ENCODE data around the gene GATAD2B. TPM values are rescaled to one million over a fixed set of nuclear protein-coding genes. Genes with fewer than 3 reads are reported as not detected.

GATAD2B gene
- total and polyA plus RNA-seq, 2 donors (not counting 3 experiments of a cell fraction or from before 2014, with no cell fraction given), result 8.5 to 46.3 TPM

DNA sequence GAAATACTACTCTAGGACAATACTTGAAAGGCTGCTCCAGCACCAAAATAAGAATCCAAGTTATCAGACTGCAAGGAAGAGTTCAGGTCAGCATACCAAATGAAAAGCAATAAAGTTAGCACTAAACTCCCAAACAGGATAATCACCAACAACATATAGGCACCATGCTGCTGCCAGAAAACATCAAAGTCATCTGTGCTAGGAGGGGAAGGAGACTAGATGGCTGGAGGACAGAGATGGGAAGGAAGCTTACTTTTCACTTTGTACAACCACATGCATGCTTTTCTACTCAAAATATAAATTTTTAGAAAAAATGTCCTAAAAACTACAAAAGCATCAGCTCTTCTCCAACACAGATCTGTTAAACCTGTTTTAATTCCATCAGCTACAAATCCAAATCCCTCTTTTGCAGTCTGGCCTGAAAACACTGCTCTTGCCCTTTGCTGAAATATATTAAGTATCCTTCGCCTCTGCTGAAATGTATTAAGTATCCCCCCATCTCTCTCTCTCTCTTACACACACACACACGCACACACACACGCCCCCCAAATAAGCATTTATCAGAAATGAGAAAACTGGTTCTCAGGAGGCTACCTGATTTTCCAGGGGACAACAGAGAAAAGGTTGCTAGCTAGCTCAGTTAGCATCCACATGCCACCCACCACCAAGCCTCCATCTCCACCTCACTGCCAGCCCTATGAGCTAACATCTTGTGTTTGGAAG lies 1.5 kb downstream of the GATAD2B start:
- Histone ChIP-seq H3K4me1 (ENCODE audit: control insufficient read depth, extremely low read depth, insufficient read depth, low read length) (peaks cover 22% of the 10 kb centered on the region), H3K4me3 (replicated peaks in 1 of 3; ENCODE audit: insufficient read depth in 1 of 3, low read depth in 1 of 3, low read length in 3 of 3) (peak overlapping the region; percentile 67 to 91 (median 85)), H3K4me2 (ENCODE audit: insufficient read depth, low read length) (peak overlapping the region; percentile 71), H3K9ac (replicated peaks; ENCODE audit: extremely low read depth, insufficient read depth, low read length) (no peak overlapping the region), H4K20me1 (replicated peaks; ENCODE audit: control insufficient read depth, extremely low read depth, insufficient read depth, low read length) (peaks cover 23% of the 10 kb centered on the region), H3K36me3 (ENCODE audit: control insufficient read depth in 2 of 2, extremely low read depth in 1 of 2, insufficient read depth in 2 of 2, low read length in 2 of 2) (peaks cover 0 to 3% of the 10 kb centered on the region in 2 experiments), H3K27ac (ENCODE audit: insufficient read depth, low read depth, low read length) (no peak overlapping the region), H2AFZ (ENCODE audit: low read depth, low read length) (no peak overlapping the region), H3K79me2 (ENCODE audit: control insufficient read depth, insufficient read depth, low read length) (peaks cover 60% of the 10 kb centered on the region), H3K9me1 (replicated peaks; ENCODE audit: control insufficient read depth, extremely low read depth, insufficient read depth, low read length) (no peaks in the 10 kb centered on the region), H3K9me3 (replicated peaks; ENCODE audit: control insufficient read depth, insufficient read depth, low read length) (no peaks in the 10 kb centered on the region), H3K27me3 (ENCODE audit: control insufficient read depth in 2 of 2, insufficient read depth in 2 of 2, low read length in 2 of 2) (no peaks in the 10 kb centered on the region)
- POLR2A ChIA-PET, result interaction anchor here (1.2 kb wide), 1 partner anchor 40 kb away, joined by 3 read pairs; no protein-coding TSS in a partner anchor
- no TSS peak for BruUV-seq (replicated peaks)
- FAIRE-seq (peak; percentile 26), DNase-seq (ENCODE audit: low read depth, low spot score) (peak; percentile 8)
- intact Hi-C loops (cut with micrococcal nuclease), result no loop called here
- dilution Hi-C loops (cut with MboI; ENCODE audit: extremely low pct_ligation_motif_present, low sequenced_read_pairs), result no loop called here
- CTCF ChIA-PET, result interaction anchor here (0.6 to 3.4 kb wide), 11 partner anchors 10 to 123 kb away, joined by 3 to 25 read pairs (median 4); partner anchors contain the start of genes DENND4B and RAB13
- TF ChIP-seq MYC (IDR thresholded peaks at IDR 0.05; ENCODE audit: low read depth, low read length) (no peak), GATA2 (IDR thresholded peaks at IDR 0.05; ENCODE audit: insufficient read depth, insufficient read length, low read depth, low read length) (no peak), EZH2 (IDR thresholded peaks at IDR 0.05; ENCODE audit: borderline replicate concordance, low read depth, low read length, severe bottlenecking) (no peak), JUN (IDR thresholded peaks at IDR 0.05; ENCODE audit: borderline replicate concordance, insufficient read depth, insufficient read length, low read depth) (no peak), FOS (IDR thresholded peaks at IDR 0.05; ENCODE audit: borderline replicate concordance, insufficient read depth, low read length) (no peak), POLR2AphosphoS5 (IDR thresholded peaks at IDR 0.05; ENCODE audit: insufficient read depth, low read depth, low read length) (no peak), POLR2A (IDR thresholded peaks at IDR 0.05; ENCODE audit: low read depth, low read length) (no peak)
- TF ChIP-seq, protein P1, sequence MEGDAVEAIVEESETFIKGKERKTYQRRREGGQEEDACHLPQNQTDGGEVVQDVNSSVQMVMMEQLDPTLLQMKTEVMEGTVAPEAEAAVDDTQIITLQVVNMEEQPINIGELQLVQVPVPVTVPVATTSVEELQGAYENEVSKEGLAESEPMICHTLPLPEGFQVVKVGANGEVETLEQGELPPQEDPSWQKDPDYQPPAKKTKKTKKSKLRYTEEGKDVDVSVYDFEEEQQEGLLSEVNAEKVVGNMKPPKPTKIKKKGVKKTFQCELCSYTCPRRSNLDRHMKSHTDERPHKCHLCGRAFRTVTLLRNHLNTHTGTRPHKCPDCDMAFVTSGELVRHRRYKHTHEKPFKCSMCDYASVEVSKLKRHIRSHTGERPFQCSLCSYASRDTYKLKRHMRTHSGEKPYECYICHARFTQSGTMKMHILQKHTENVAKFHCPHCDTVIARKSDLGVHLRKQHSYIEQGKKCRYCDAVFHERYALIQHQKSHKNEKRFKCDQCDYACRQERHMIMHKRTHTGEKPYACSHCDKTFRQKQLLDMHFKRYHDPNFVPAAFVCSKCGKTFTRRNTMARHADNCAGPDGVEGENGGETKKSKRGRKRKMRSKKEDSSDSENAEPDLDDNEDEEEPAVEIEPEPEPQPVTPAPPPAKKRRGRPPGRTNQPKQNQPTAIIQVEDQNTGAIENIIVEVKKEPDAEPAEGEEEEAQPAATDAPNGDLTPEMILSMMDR (IDR thresholded peaks at IDR 0.05; ENCODE audit: extremely low read depth in 1 of 2, insufficient read depth in 1 of 2, low read depth in 1 of 2, low read length in 2 of 2), result no peak
- TF ChIP-seq, protein P2, sequence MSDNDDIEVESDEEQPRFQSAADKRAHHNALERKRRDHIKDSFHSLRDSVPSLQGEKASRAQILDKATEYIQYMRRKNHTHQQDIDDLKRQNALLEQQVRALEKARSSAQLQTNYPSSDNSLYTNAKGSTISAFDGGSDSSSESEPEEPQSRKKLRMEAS (IDR thresholded peaks at IDR 0.05; ENCODE audit: insufficient read depth, insufficient read length), result no peak

Measured in endothelial cell of umbilical vein (primary cell).